GM12878 (cell line): ENCODE data around the gene INSIG2. TPM values are rescaled to one million over a fixed set of nuclear protein-coding genes. Genes with fewer than 3 reads are reported as not detected.

Experiments
- ATAC-seq: fragments of 200-7000 bp; cut with Tn5 transposase; 3 replicates; pipeline ENCODE4 v1.9.1; 2020; ENCODE audit warnings: mild to moderate bottlenecking, moderate library complexity
- BruUV-seq: library from RNA; stranded (reverse); fragments of 400-500 nt; replicated peaks from 2 replicates; lab custom pipeline; 2021; lab: Mats Ljungman, UMichigan
- CTCF ChIA-PET: fragments of 300-600 bp; sonication (Branson Sonifier 250); formaldehyde crosslinking; extraction: SDS; loops from one replicate; lab custom pipeline; 2021; ENCODE audit warnings: inconsistent platforms; lab: Yijun Ruan, JAX
- POLR2A ChIA-PET: fragments of 350-600 bp; formaldehyde crosslinking; extraction: SDS; loops from one replicate; lab custom pipeline; 2021; ENCODE audit warnings: inconsistent platforms; lab: Charles Lee
- RAD21 ChIA-PET: fragments of 300-600 bp; sonication (Branson Sonifier 250); formaldehyde crosslinking; loops from one replicate; lab custom pipeline; 2023; ENCODE audit warnings: antibody characterized with exemption; ENCODE audit not compliant: unreplicated experiment; lab: Charles Lee
- SMC1A ChIA-PET: fragments of 300-600 bp; sonication (Branson Sonifier 250); formaldehyde crosslinking; loops from one replicate; lab custom pipeline; 2023; ENCODE audit not compliant: unreplicated experiment, uncharacterized antibody; lab: Charles Lee
- DNase-seq: peaks from one replicate; pipeline ENCODE4 v3.0.0-alpha.2; 2011; ENCODE audit warnings: low read depth, low spot score
- FAIRE-seq: peaks from 3 replicates; lab custom pipeline; 2011; peaks lifted over from hg19 to GRCh38; lab: Jason Lieb, UNC
- H2AFZ ChIP-seq: 2 replicates; pipeline ENCODE4 v1.6.0; 2011; ENCODE audit warnings: low read depth, low read length, control low read depth; ENCODE audit not compliant: control insufficient read depth
- H3K27ac ChIP-seq: 2 replicates; pipeline ENCODE4 v1.5.1; 2011; ENCODE audit warnings: control low read depth; ENCODE audit not compliant: control insufficient read depth, insufficient read depth
- H3K27me3 ChIP-seq, 2 experiments: replicated peaks in 1 of 2; 2 replicates each; pipeline versions ENCODE4 v1.6.0 to v1.6.1; 2011; ENCODE audit warnings: low read length in 1 of 2; ENCODE audit not compliant: control insufficient read depth in 2 of 2, insufficient read depth in 2 of 2
- H3K36me3 ChIP-seq, 2 experiments: 2 replicates each; pipeline ENCODE4 v1.5.1; 2011; ENCODE audit warnings: low read length in 1 of 2; ENCODE audit not compliant: control insufficient read depth in 2 of 2, insufficient read depth in 2 of 2
- H3K4me1 ChIP-seq: 2 replicates; pipeline ENCODE4 v1.6.1; 2011; ENCODE audit warnings: mild to moderate bottlenecking, low read length, moderate library complexity, mixed read lengths; ENCODE audit not compliant: control insufficient read depth, insufficient read depth
- H3K4me2 ChIP-seq: 2 replicates; pipeline ENCODE4 v1.6.0; 2011; ENCODE audit warnings: control low read depth; ENCODE audit not compliant: control insufficient read depth, insufficient read depth
- H3K4me3 ChIP-seq: fragments of 200-600 bp; sonication (generic); 2 replicates; pipeline ENCODE4 v1.5.1; 2016
- H3K79me2 ChIP-seq: 2 replicates; pipeline ENCODE4 v1.6.0; 2011; ENCODE audit warnings: low read length; ENCODE audit not compliant: control insufficient read depth, insufficient read depth
- H3K9ac ChIP-seq: 2 replicates; pipeline ENCODE4 v1.8.0; 2011; ENCODE audit warnings: low read length, control low read depth, mixed read lengths; ENCODE audit not compliant: control insufficient read depth, insufficient read depth
- H3K9me3 ChIP-seq: replicated peaks from 3 replicates; pipeline ENCODE4 v1.5.1; 2011; ENCODE audit warnings: mild to moderate bottlenecking, low read length; ENCODE audit not compliant: control insufficient read depth, insufficient read depth
- H4K20me1 ChIP-seq: 2 replicates; pipeline ENCODE4 v1.6.0; 2011; ENCODE audit not compliant: control insufficient read depth, insufficient read depth
- ASH2L ChIP-seq: fragments of 300-600, 200-600 bp; sonication (generic); IDR thresholded peaks from 2 replicates; pipeline ENCODE4 v1.6.1; 2017; ENCODE audit warnings: low read depth, mild to moderate bottlenecking, borderline replicate concordance
- BCL11A ChIP-seq: IDR thresholded peaks from 2 replicates; pipeline ENCODE4 v1.6.1; 2011; ENCODE audit warnings: low read depth, low read length
- CREM ChIP-seq: IDR thresholded peaks from 2 replicates; pipeline ENCODE4 v1.6.1; 2014; ENCODE audit warnings: antibody characterized with exemption, low read depth
- FOXM1 ChIP-seq: IDR thresholded peaks from 2 replicates; pipeline ENCODE4 v1.6.1; 2012; ENCODE audit warnings: low read depth, mild to moderate bottlenecking, inconsistent platforms, low read length, moderate library complexity
- MTA2 ChIP-seq: fragments of 450-650 bp; IDR thresholded peaks from 2 replicates; pipeline ENCODE4 v1.6.1; 2016; ENCODE audit warnings: low read depth, mild to moderate bottlenecking, moderate library complexity
- MYC ChIP-seq: IDR thresholded peaks from 2 replicates; pipeline ENCODE4 v1.6.1; 2011; ENCODE audit warnings: mild to moderate bottlenecking, low read length, moderate library complexity, inconsistent platforms; ENCODE audit not compliant: insufficient read depth, insufficient replicate concordance, insufficient read length, severe bottlenecking
- RAD21 ChIP-seq: IDR thresholded peaks from 2 replicates; pipeline ENCODE4 v1.6.1; 2011; ENCODE audit warnings: mild to moderate bottlenecking, low read depth, low read length, moderate library complexity; ENCODE audit not compliant: insufficient read depth
- RELA ChIP-seq: fragments of 450-650 bp; IDR thresholded peaks from 2 replicates; pipeline ENCODE4 v1.8.0; 2014; ENCODE audit warnings: borderline replicate concordance; ENCODE audit not compliant: partially characterized antibody
- SMAD1 ChIP-seq: fragments of 450-650 bp; IDR thresholded peaks from 2 replicates; pipeline ENCODE4 v1.6.1; 2018; ENCODE audit warnings: mild to moderate bottlenecking, low read depth; ENCODE audit not compliant: partially characterized antibody
- SMARCA5 ChIP-seq: fragments of 450-650 bp; IDR thresholded peaks from 2 replicates; pipeline ENCODE4 v1.6.1; 2017; ENCODE audit warnings: mild to moderate bottlenecking
- TCF3 ChIP-seq: IDR thresholded peaks from 2 replicates; pipeline ENCODE4 v1.6.1; 2012; ENCODE audit warnings: low read depth, mild to moderate bottlenecking, low read length, borderline replicate concordance; ENCODE audit not compliant: insufficient read depth
- WRNIP1 ChIP-seq: IDR thresholded peaks from 2 replicates; pipeline ENCODE4 v1.6.1; 2011; ENCODE audit warnings: low read depth, low read length, improper control_type of control experiment, borderline replicate concordance
- YY1 ChIP-seq: IDR thresholded peaks from 2 replicates; pipeline ENCODE4 v1.6.1; 2011; ENCODE audit warnings: low read depth, mild to moderate bottlenecking, low read length
- ZNF622 ChIP-seq: fragments of 450-650 bp; IDR thresholded peaks from 2 replicates; pipeline ENCODE4 v1.6.1; 2017; ENCODE audit warnings: mild to moderate bottlenecking, inconsistent platforms
- WGBS: methylation state at CpG from one replicate; pipeline ENCODE4 v1.1.6; 2016; ENCODE audit warnings: low lambda C conversion rate; ENCODE audit not compliant: insufficient replicate concordance, insufficient coverage; ENCODE audit errors: missing lambda C conversion rate; 5-methylcytosine and 5-hydroxymethylcytosine counted together
- in situ Hi-C: fragments of 300-500 bp; cut with MboI; formaldehyde crosslinking; loops from 9 replicates; pipeline ENCODE4 v1.14.3; 2018; ENCODE audit warnings: mixed read lengths
- intact Hi-C: fragments of 100-400 bp; cut with micrococcal nuclease; formaldehyde crosslinking; loops from one replicate; pipeline ENCODE4 v1.14.2; 2022; ENCODE audit not compliant: unreplicated experiment
- polyA plus RNA-seq, 11 experiments: library from polyadenylated mRNA; depleted of rRNA in 4 of 11; unstranded in 6 of 11; stranded (reverse) in 5 of 11; fragments of >200 nt; fragmentation: Nextera tagmentation in 4 of 11; fragmentation: Illumina TruSeq in 1 of 11; extraction: Ambion mirVana in 4 of 11; extraction: Trizol in 1 of 11; gene quantifications; 1 replicate in 1 of 11; 2 replicates in 10 of 11; pipeline versions ENCODE4 v1.2.1 to v1.2.3, GENCODE V29; 2011 to 2016; ENCODE audit warnings: inconsistent platforms in 2 of 11, missing spikeins in 2 of 11, low read depth in 1 of 11
- total RNA-seq, 4 experiments: library from RNA; depleted of rRNA in 3 of 4; stranded (reverse); fragments of >200 nt in 3 of 4; fragmentation: Illumina TruSeq in 1 of 4; extraction: Trizol in 1 of 4; gene quantifications; 2 replicates each; pipeline versions ENCODE4 v1.2.1 to v1.2.3, GENCODE V29; 2013 to 2021
- TF ChIP-seq, protein P1 (sequence below), 3 experiments: IDR thresholded peaks in 2 of 3; conservative IDR thresholded peaks in 1 of 3; 2 replicates each; pipeline ENCODE4 v1.5.1; 2011; ENCODE audit warnings: low read depth in 3 of 3, low read length in 3 of 3, mild to moderate bottlenecking in 3 of 3, control low read depth in 2 of 3, moderate library complexity in 2 of 3, inconsistent platforms in 1 of 3, mixed read lengths in 1 of 3; ENCODE audit not compliant: control insufficient read depth in 2 of 3, insufficient read depth in 1 of 3; ENCODE audit errors: extremely low read depth in 1 of 3
- TF ChIP-seq, protein P2 (sequence below): fragments of 450-650 bp; IDR thresholded peaks from 2 replicates; pipeline ENCODE4 v1.6.1; 2016; ENCODE audit warnings: mild to moderate bottlenecking
- TF ChIP-seq, protein P3 (sequence below): IDR thresholded peaks from 2 replicates; pipeline ENCODE4 v1.6.1; 2011; ENCODE audit warnings: mild to moderate bottlenecking, low read depth, low read length, moderate library complexity; ENCODE audit not compliant: insufficient replicate concordance

INSIG2 gene
- total and polyA plus RNA-seq, 10 of the 15 experiments (the other 5 are each of a cell fraction or from before 2014, with no cell fraction given): 4.9 to 92.7 (median 12.0) TPM

DNA sequence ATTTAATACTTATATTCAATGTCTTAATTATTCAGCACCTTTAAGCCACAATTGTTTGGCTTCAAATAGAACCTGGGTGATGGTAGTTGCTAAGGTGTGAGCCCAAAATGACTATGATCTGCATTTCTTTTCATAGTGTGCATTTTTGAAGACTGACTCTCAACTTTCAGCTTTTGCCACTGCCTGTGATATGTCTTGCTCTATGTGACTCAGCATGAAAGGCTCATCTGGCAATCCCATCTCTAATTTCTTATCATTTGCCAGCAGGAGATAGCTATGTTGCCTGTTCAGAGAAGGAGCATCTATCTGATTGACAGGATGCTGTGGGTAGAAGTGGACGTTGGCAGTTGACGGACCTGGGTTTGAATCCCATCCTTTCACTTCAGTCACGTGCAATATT lies 39.9 kb upstream of the INSIG2 start (continued):
- TF ChIP-seq, protein P1, sequence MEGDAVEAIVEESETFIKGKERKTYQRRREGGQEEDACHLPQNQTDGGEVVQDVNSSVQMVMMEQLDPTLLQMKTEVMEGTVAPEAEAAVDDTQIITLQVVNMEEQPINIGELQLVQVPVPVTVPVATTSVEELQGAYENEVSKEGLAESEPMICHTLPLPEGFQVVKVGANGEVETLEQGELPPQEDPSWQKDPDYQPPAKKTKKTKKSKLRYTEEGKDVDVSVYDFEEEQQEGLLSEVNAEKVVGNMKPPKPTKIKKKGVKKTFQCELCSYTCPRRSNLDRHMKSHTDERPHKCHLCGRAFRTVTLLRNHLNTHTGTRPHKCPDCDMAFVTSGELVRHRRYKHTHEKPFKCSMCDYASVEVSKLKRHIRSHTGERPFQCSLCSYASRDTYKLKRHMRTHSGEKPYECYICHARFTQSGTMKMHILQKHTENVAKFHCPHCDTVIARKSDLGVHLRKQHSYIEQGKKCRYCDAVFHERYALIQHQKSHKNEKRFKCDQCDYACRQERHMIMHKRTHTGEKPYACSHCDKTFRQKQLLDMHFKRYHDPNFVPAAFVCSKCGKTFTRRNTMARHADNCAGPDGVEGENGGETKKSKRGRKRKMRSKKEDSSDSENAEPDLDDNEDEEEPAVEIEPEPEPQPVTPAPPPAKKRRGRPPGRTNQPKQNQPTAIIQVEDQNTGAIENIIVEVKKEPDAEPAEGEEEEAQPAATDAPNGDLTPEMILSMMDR (IDR thresholded peaks at IDR 0.05 in 2 of 3, conservative IDR thresholded peaks at IDR 0.05 in 1 of 3; ENCODE audit: control insufficient read depth in 2 of 3, extremely low read depth in 1 of 3, insufficient read depth in 1 of 3, low read depth in 3 of 3, low read length in 3 of 3): no peak

DNA sequence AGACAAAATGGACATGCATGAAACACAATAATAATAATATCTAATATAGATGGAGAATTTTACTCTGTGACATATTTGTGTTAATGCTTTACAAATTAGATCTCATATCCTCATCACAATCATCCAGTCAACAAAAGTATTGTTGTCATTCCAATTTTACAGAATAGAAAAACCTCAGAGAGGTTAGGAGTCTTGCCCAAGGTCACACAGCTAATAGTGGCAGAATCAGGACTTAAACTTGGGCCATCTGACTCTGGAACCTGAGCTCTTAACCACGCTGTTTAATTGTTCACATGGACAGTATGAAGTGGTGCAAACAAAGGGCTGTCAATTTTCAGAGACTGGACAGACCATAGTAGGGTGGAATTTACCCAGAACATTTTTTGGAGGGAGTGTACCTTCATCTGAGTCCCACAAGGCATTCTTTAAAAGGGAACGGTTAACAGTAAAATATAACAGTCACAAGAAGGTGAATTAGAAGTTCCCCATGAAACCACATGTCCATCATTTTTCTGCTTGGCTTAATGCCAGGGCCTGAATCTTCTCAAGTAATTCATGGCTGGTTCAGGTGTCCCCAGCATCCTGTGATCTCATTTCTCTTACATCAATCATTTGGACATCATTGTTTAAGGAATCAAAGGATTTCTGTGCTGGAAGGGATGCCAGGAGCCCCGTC lies 39.0 kb upstream of the INSIG2 start:
- WGBS: 71% methylated on average over 3 of the region's 3 CpGs
- no peak for FAIRE-seq
- RAD21 ChIA-PET: interaction anchor here (8.6 kb wide), 1 partner anchor 13 kb away, joined by 266 read pairs; no protein-coding TSS in a partner anchor
- Histone ChIP-seq H3K27me3 (peaks cover 0 to 3% of the 10 kb centered on the region in 2 experiments; a peak in 1 of 4 replicates), H3K9me3 (no peaks in the 10 kb centered on the region), H3K4me1 (peaks cover 7% of the 10 kb centered on the region; the same call in 1 of the 2 replicates), H3K27ac (no peak overlapping the region), H2AFZ (no peak overlapping the region), H3K9ac (no peak overlapping the region), H3K4me3 (no peak overlapping the region), H3K36me3 (no peaks in the 10 kb centered on the region), H4K20me1 (no peaks in the 10 kb centered on the region), H3K79me2 (no peaks in the 10 kb centered on the region), H3K4me2 (peak overlapping the region; percentile 65; the same call in 1 of the 2 replicates)
- intact Hi-C loops (loop anchor here (5.0 kb wide), 4 partner anchors 98 to 808 kb away; no protein-coding TSS in a partner anchor), in situ Hi-C loops (loop anchor here (25.0 kb wide), 1 partner anchor 813 kb away; no protein-coding TSS in a partner anchor)
- SMC1A ChIA-PET: interaction anchor here (2.9 to 7.9 kb wide), 3 partner anchors 11 to 99 kb away, joined by 29 to 358 read pairs (median 29); partner anchors contain the start of gene INSIG2
- CTCF ChIA-PET: interaction anchor here (0.6 to 13.2 kb wide), 5 partner anchors 14 to 235 kb away, joined by 3 to 626 read pairs (median 36); partner anchors contain the start of gene DDX18
- no TSS peak for BruUV-seq
- peak; percentile 45 for ATAC-seq
- POLR2A ChIA-PET: interaction anchor here (0.6 to 1.7 kb wide), 3 partner anchors 9 to 11 kb away, joined by 3 to 7 read pairs (median 5); no protein-coding TSS in a partner anchor
- no peak for DNase-seq
- TF ChIP-seq WRNIP1: 0 out of 2 replicates have a peak, but pooled peaks have one; percentile 44
- no peak for TF ChIP-seq MTA2
- peak; percentile 84 for TF ChIP-seq SMAD1
- no peak; the same call in none of the 2 replicates for TF ChIP-seq SMARCA5
- TF ChIP-seq YY1: no peak
- TF ChIP-seq CREM: no peak
- TF ChIP-seq RELA: no peak
- TF ChIP-seq MYC: no peak
- no peak for TF ChIP-seq BCL11A
- no peak for TF ChIP-seq FOXM1
- TF ChIP-seq ZNF622: no peak
- TF ChIP-seq RAD21: no peak
- TF ChIP-seq, protein P2, sequence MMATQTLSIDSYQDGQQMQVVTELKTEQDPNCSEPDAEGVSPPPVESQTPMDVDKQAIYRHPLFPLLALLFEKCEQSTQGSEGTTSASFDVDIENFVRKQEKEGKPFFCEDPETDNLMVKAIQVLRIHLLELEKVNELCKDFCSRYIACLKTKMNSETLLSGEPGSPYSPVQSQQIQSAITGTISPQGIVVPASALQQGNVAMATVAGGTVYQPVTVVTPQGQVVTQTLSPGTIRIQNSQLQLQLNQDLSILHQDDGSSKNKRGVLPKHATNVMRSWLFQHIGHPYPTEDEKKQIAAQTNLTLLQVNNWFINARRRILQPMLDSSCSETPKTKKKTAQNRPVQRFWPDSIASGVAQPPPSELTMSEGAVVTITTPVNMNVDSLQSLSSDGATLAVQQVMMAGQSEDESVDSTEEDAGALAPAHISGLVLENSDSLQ: peak; percentile 90
- TF ChIP-seq, protein P3, sequence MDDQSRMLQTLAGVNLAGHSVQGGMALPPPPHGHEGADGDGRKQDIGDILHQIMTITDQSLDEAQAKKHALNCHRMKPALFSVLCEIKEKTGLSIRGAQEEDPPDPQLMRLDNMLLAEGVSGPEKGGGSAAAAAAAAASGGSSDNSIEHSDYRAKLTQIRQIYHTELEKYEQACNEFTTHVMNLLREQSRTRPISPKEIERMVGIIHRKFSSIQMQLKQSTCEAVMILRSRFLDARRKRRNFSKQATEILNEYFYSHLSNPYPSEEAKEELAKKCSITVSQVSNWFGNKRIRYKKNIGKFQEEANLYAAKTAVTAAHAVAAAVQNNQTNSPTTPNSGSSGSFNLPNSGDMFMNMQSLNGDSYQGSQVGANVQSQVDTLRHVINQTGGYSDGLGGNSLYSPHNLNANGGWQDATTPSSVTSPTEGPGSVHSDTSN: peak; percentile 27
- no peak for TF ChIP-seq TCF3
- TF ChIP-seq ASH2L: no peak
